Endothelial cell of umbilical vein (primary cell): ENCODE results near the gene CHN1. TPM values are rescaled to one million over a fixed set of nuclear protein-coding genes. Genes with fewer than 3 reads are reported as not detected.

Source experiments
- BruUV-seq: library from RNA; stranded (reverse); fragments of 400-500 nt; replicated peaks from 2 replicates; lab custom pipeline; 2021; lab: Mats Ljungman, UMichigan
- CTCF ChIA-PET: fragments of 300-600, 350-600 bp; sonication (Branson Sonifier 250); formaldehyde crosslinking; loops from one replicate; lab custom pipeline; 2021; ENCODE audit warnings: antibody characterized with exemption, inconsistent platforms; lab: Charles Lee
- POLR2A ChIA-PET: fragments of 300-600, 350-600 bp; sonication (Branson Sonifier 250); formaldehyde crosslinking; loops from one replicate; lab custom pipeline; 2021; ENCODE audit warnings: antibody characterized with exemption, inconsistent platforms; lab: Charles Lee
- DNase-seq: peaks from one replicate; pipeline ENCODE4 v3.0.0-alpha.2; 2011; ENCODE audit warnings: low read depth, low spot score
- FAIRE-seq: peaks from 2 replicates; lab custom pipeline; 2011; peaks lifted over from hg19 to GRCh38; lab: Jason Lieb, UNC
- H2AFZ ChIP-seq: 2 replicates; pipeline ENCODE4 v1.6.0; 2012; ENCODE audit warnings: low read depth, low read length, control low read depth, inconsistent platforms
- H3K27ac ChIP-seq: 2 replicates; pipeline ENCODE4 v1.5.1; 2011; ENCODE audit warnings: low read depth, mild to moderate bottlenecking, control low read depth, low read length, moderate library complexity; ENCODE audit not compliant: insufficient read depth
- H3K27me3 ChIP-seq, 2 experiments: 2 replicates each; pipeline versions ENCODE4 v1.6.0 to v1.6.1; 2011; ENCODE audit warnings: low read length in 2 of 2, mixed read lengths in 1 of 2; ENCODE audit not compliant: control insufficient read depth in 2 of 2, insufficient read depth in 2 of 2
- H3K36me3 ChIP-seq, 2 experiments: 2 replicates in 1 of 2; 3 replicates in 1 of 2; pipeline ENCODE4 v1.5.1; 2011; ENCODE audit warnings: low read length in 2 of 2, mild to moderate bottlenecking in 1 of 2, moderate library complexity in 1 of 2; ENCODE audit not compliant: control insufficient read depth in 2 of 2, insufficient read depth in 2 of 2; ENCODE audit errors: extremely low read depth in 1 of 2
- H3K4me1 ChIP-seq: 3 replicates; pipeline ENCODE4 v1.5.1; 2011; ENCODE audit warnings: mild to moderate bottlenecking, low read length; ENCODE audit not compliant: control insufficient read depth, insufficient read depth; ENCODE audit errors: extremely low read depth
- H3K4me2 ChIP-seq: 2 replicates; pipeline ENCODE4 v1.6.1; 2011; ENCODE audit warnings: low read length, control low read depth, mixed read lengths; ENCODE audit not compliant: insufficient read depth
- H3K4me3 ChIP-seq, 3 experiments: fragments of 200-600 bp in 1 of 3; sonication (generic), shearing (Covaris generic) in 1 of 3; replicated peaks in 1 of 3; 2 replicates each; pipeline ENCODE4 v1.5.1; 2011 to 2016; ENCODE audit warnings: control low read depth in 3 of 3, low read length in 3 of 3, mild to moderate bottlenecking in 2 of 3, inconsistent platforms in 1 of 3, low read depth in 1 of 3, moderate library complexity in 1 of 3; ENCODE audit not compliant: insufficient read depth in 1 of 3
- H3K79me2 ChIP-seq: 2 replicates; pipeline ENCODE4 v1.6.0; 2012; ENCODE audit warnings: low read length, inconsistent platforms; ENCODE audit not compliant: control insufficient read depth, insufficient read depth
- H3K9ac ChIP-seq: replicated peaks from 2 replicates; pipeline ENCODE3; 2011; ENCODE audit warnings: low read length, control low read depth; ENCODE audit not compliant: insufficient read depth; ENCODE audit errors: extremely low read depth
- H3K9me1 ChIP-seq: replicated peaks from 3 replicates; pipeline ENCODE4 v1.6.0; 2011; ENCODE audit warnings: mild to moderate bottlenecking, low read length; ENCODE audit not compliant: control insufficient read depth, insufficient read depth; ENCODE audit errors: extremely low read depth
- H3K9me3 ChIP-seq: replicated peaks from 2 replicates; pipeline ENCODE4 v1.5.1; 2012; ENCODE audit warnings: low read length, inconsistent platforms; ENCODE audit not compliant: control insufficient read depth, insufficient read depth
- H4K20me1 ChIP-seq: replicated peaks from 2 replicates; pipeline ENCODE3; 2011; ENCODE audit warnings: mild to moderate bottlenecking, low read length; ENCODE audit not compliant: control insufficient read depth, insufficient read depth; ENCODE audit errors: extremely low read depth
- CTCF ChIP-seq, 2 donors: IDR thresholded peaks; 1 replicate in 1 of 2; 2 replicates in 1 of 2; pipeline ENCODE4 v1.5.1; 2011; ENCODE audit warnings: low read length in 2 of 2, mild to moderate bottlenecking in 2 of 2, moderate library complexity in 2 of 2, control low read depth in 1 of 2, inconsistent platforms in 1 of 2, low read depth in 1 of 2; ENCODE audit not compliant: insufficient read depth in 1 of 2; ENCODE audit errors: extremely low read depth in 1 of 2
- EZH2 ChIP-seq: IDR thresholded peaks from 2 replicates; pipeline ENCODE4 v1.6.1; 2012; ENCODE audit warnings: borderline replicate concordance, low read depth, mild to moderate bottlenecking, moderate library complexity, low read length, inconsistent platforms; ENCODE audit not compliant: severe bottlenecking
- FOS ChIP-seq: IDR thresholded peaks from 2 replicates; pipeline ENCODE4 v1.6.1; 2011; ENCODE audit warnings: mild to moderate bottlenecking, low read length, moderate library complexity, borderline replicate concordance; ENCODE audit not compliant: insufficient read depth
- GATA2 ChIP-seq: IDR thresholded peaks from 2 replicates; pipeline ENCODE4 v1.7.0; 2011; ENCODE audit warnings: low read depth, mild to moderate bottlenecking, moderate library complexity, mixed read lengths, low read length; ENCODE audit not compliant: insufficient read length, insufficient read depth
- JUN ChIP-seq: IDR thresholded peaks from 2 replicates; pipeline ENCODE4 v1.6.1; 2011; ENCODE audit warnings: borderline replicate concordance, low read depth; ENCODE audit not compliant: insufficient read length, insufficient read depth
- MAX ChIP-seq: IDR thresholded peaks from 2 replicates; pipeline ENCODE4 v1.6.1; 2011; ENCODE audit not compliant: insufficient read depth, insufficient read length
- MYC ChIP-seq: IDR thresholded peaks from one replicate; pipeline ENCODE4 v1.6.1; 2011; ENCODE audit warnings: mild to moderate bottlenecking, low read depth, low read length
- POLR2A ChIP-seq: IDR thresholded peaks from 2 replicates; pipeline ENCODE4 v1.6.1; 2012; ENCODE audit warnings: low read depth, mild to moderate bottlenecking, control low read depth, low read length
- POLR2AphosphoS5 ChIP-seq: IDR thresholded peaks from 2 replicates; pipeline ENCODE4 v1.6.1; 2012; ENCODE audit warnings: low read depth, mild to moderate bottlenecking, control low read depth, low read length, moderate library complexity; ENCODE audit not compliant: insufficient read depth
- dilution Hi-C: fragments of 300-500 bp; cut with MboI; formaldehyde crosslinking; loops from one replicate; pipeline ENCODE4 v1.15.0; 2019; ENCODE audit warnings: low sequenced_read_pairs; ENCODE audit not compliant: extremely low pct_ligation_motif_present
- intact Hi-C: fragments of 100-400 bp; cut with micrococcal nuclease; formaldehyde crosslinking; loops from one replicate; pipeline ENCODE4 v1.10.0; 2022
- polyA plus RNA-seq, 4 experiments: library from polyadenylated mRNA; depleted of rRNA in 3 of 4; stranded (reverse) in 3 of 4; unstranded in 1 of 4; fragments of >200 nt; gene quantifications; 2 replicates each; pipeline versions ENCODE4 v1.2.1 to v1.2.3, GENCODE V29; 2011 to 2012; ENCODE audit warnings: missing spikeins in 1 of 4
- total RNA-seq: library from RNA; stranded (reverse); gene quantifications from 2 replicates; pipeline ENCODE4 v1.2.3, GENCODE V29; 2021

CHN1 gene
- total and polyA plus RNA-seq, 2 donors (not counting 3 experiments of a cell fraction or from before 2014, with no cell fraction given): 23.3 to 24.9 TPM

- BruUV-seq: no TSS peak
- CTCF ChIA-PET: no interaction called here
- peaks cover 30% of the 10 kb centered on the region for H3K4me1 ChIP-seq
- POLR2A ChIA-PET: no interaction called here
- no peak overlapping the region for H2AFZ ChIP-seq
- DNase-seq (no peak), FAIRE-seq (no peak)
- H3K9me3 ChIP-seq: no peaks in the 10 kb centered on the region
- H4K20me1 ChIP-seq: no peaks in the 10 kb centered on the region
- H3K27ac ChIP-seq: no peak overlapping the region
- no peak overlapping the region for H3K9ac ChIP-seq
- peaks cover 7% of the 10 kb centered on the region for H3K79me2 ChIP-seq
- intact Hi-C loops (no loop called here), dilution Hi-C loops (no loop called here)
- H3K27me3 ChIP-seq: no peaks in the 10 kb centered on the region
- H3K4me3 ChIP-seq: no peak overlapping the region
- H3K36me3 ChIP-seq: no peaks in the 10 kb centered on the region
- TF ChIP-seq POLR2A (no peak), GATA2 (no peak), MYC (no peak)
- no peaks in the 10 kb centered on the region for H3K9me1 ChIP-seq
- no peak overlapping the region for H3K4me2 ChIP-seq
These were observed 37.4 kb downstream of the CHN1 start for GRCh38 chr2:174967691-174968260.

- Histone ChIP-seq H3K27me3 (no peaks in the 10 kb centered on the region), H3K4me2 (no peak overlapping the region), H3K9me3 (no peaks in the 10 kb centered on the region), H3K4me3 (no peak overlapping the region), H3K9me1 (no peaks in the 10 kb centered on the region), H3K36me3 (no peaks in the 10 kb centered on the region), H4K20me1 (no peaks in the 10 kb centered on the region), H3K27ac (no peak overlapping the region), H2AFZ (no peak overlapping the region), H3K9ac (no peak overlapping the region), H3K4me1 (peaks cover 23% of the 10 kb centered on the region), H3K79me2 (peaks cover 7% of the 10 kb centered on the region)
- no peak for DNase-seq
- BruUV-seq: no TSS peak
- ChIA-PET POLR2A (no interaction called here), CTCF (interaction anchor here (1.2 kb wide), 1 partner anchor 195 kb away, joined by 3 read pairs; no protein-coding TSS in a partner anchor)
- TF ChIP-seq POLR2AphosphoS5 (no peak), MAX (no peak), MYC (no peak), POLR2A (no peak), FOS (no peak), CTCF (IDR thresholded peaks at IDR 0.05; ENCODE audit: extremely low read depth in 1 of 2, insufficient read depth in 1 of 2, low read depth in 1 of 2, low read length in 2 of 2) (no peak), EZH2 (no peak), GATA2 (no peak), JUN (no peak)
- FAIRE-seq: no peak
- intact Hi-C loops (no loop called here), dilution Hi-C loops (no loop called here)
These were observed 38.1 kb downstream of the CHN1 start for GRCh38 chr2:174967086-174967485.
